C1 segment of cervical spinal cord (tissue), 14 donors: ENCODE measurements around the gene KLK15.

Experiments used
- DNase-seq, 14 donors: peaks; one replicate each; lab custom pipeline; 2025; lab: John Stamatoyannopoulos, UW

KLK15 gene

DNA sequence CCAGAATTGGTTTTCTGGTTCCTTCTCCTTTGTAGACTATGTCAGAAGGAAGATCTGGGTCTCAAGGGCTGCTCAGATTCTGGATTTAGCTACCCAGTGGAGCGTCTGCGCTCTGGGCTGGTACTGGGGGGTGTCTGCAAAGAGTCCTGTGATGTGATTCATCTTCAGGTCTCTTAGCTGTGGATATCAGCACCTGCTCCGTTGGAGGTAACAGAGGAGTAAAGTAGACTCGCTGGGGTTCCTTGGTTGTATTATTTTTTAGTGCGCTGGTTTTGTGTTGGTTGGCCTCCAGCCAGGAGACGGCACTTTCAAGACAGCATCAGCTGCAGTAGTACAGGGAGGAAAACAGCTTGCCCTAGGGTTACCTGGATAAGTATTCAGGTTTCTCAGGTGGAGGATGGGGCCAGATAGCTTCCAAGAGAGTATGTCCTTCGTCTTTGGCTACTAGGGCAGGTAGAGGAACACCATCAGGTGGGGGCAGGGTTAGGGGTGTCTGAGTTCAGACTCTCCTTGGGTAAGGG, 10.4 kb upstream of the KLK15 start:
- no peak for DNase-seq

DNA sequence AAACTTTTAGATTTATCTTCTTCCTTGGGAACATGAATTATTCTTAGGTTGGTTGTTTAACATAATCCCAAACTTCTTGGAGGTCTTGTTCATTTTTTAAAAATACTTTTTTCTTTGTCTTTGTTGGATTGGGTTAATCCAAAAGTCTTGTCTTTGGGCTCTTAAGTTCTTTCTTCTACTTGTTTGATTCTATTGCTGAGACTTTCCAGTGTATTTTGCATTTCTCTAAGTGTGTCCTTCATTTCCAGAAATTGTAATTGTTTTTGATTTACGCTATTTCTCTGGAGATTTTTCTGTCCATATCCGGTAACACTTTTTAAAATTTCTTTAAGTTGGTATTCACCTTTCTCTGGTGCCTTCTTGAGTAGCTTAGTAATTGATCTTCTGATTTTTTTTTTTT, 9.8 kb upstream of the KLK15 start:
- no peak for DNase-seq

DNA sequence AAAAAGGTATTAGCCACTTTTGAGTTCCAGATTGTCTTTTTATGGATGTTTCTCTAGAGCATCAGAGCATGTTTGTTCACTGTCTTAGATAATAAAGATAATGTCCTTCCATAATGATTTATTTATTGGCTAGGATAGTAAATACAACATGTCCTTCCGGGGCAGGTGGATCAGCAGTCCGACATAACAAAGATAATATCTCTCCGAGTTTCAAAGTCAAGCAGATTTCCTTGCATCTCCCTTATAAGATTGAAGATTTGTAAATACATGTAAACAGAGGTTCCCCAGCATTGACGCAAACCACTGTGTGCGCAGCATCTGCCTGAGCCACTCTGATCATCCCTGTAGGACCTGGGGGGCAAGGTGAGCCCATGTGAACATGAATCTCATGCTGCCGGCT, 8.8 kb upstream of the KLK15 start:
- DNase-seq: no peak

DNA sequence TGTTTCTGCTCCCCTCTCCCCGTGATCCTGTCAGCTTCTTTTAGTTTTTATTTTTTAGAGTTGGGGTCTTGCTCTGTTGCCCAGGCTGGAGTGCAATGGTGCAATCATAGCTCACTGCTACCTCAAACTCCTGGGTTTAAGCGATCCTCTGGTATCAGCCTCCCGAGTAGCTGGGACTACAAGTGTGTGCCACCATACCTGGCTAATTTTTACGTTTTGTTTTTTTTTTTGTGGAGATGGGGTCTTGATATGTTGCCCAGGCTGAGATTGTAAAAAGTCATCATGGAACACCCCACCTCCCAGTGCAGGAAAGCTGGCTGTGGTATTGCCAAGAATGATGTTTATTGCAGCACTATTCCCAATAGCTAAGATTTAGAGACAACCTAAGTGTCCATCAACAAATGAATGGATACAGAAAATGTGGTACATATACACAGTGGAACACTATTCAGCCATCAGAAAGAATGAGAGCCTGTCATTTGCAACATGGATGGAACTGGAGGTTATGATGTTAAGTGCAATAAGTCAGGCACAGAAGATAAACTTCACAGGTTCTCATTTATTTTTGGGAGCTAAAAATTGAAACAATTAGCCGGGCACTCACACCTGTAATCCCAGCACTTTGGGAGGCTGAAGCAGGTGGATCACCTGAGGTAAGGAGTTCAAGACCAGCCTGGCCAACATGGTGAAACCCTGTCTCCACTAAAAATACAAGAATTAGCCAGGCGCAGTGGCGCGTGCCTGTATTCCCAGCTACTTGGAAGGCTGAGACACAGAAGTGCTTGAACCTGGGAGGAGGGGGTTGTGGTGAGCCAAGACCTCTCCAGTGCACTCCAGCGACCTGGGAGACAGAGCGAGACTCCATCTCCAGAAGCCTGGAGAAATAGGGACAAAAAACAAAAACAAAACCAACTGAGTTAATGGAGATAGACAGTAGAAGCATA, 6.6 kb upstream of the KLK15 start:
- DNase-seq: no peak

DNA sequence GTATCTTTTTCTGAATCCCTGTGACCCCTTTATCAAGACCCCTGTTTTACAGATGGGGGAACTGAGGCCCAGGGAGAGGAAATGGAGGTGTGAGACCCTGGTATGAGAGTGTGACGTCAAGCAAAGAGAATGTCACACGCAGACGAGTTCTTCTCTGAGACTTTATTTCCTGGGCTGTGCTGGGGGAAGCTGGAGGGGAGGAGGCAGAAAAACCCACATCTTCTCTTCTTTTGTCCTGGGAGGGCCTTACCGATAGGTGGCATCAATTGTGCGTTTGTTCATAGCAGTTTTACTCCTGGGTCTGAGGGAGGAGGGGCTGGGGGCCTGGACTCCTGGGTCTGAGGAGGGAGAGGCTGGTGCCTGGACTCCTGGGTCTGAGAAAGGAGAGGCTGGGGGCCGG, 4.9 kb upstream of the KLK15 start:
- DNase-seq: no peak

DNA sequence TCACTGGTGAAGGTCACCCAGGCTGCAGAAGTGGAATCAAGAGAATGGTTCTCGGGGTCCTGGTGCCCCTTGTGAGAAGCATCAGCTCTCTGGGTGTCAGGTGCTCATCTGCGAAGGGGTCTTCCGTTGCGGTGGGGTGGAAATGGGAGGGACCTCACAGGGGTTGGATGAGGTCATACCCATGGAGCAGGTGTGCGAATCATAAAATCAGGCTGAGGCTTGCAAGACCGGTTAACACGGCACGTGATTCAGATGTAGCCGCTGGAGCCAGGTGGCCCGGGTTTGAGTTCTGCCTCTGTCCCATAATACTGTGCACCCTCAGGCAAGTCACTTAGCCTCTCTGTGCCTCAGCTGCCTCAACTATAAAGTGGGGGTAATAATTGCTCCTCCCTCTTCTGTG, 3.9 kb upstream of the KLK15 start:
- DNase-seq: no peak

DNA sequence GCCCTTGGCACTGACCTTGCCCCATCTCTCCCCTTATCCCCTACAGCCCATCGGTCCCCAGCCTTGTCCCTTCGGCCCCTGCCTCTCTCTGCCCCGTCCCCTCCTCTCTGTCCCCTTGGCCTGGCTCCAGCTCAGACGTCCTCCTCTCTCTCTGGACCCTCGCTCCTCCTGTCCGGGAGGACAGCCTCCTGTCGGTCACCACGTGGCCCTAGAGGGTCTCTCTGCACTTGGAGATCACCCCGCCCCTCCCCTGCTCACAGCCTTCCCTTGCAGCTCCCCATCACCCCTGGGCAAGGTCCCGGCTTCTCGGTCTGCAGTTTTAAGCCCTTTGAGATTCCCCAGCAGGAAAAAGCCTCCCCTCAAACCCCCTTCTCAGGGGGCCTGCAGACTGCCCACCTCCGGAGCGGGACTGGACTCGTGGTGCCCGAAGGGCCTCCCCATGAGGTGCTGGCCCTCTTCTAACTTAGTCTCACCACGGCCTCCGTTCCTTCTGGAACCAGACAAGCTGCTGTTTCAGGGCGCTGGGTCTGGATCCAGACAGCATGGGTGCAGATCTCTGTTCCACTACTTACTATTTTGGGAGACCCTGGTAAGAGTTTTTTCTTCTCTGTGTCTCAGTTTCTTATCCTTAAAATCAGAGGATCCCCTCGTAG, 3.3 kb upstream of the KLK15 start:
- DNase-seq: no peak

DNA sequence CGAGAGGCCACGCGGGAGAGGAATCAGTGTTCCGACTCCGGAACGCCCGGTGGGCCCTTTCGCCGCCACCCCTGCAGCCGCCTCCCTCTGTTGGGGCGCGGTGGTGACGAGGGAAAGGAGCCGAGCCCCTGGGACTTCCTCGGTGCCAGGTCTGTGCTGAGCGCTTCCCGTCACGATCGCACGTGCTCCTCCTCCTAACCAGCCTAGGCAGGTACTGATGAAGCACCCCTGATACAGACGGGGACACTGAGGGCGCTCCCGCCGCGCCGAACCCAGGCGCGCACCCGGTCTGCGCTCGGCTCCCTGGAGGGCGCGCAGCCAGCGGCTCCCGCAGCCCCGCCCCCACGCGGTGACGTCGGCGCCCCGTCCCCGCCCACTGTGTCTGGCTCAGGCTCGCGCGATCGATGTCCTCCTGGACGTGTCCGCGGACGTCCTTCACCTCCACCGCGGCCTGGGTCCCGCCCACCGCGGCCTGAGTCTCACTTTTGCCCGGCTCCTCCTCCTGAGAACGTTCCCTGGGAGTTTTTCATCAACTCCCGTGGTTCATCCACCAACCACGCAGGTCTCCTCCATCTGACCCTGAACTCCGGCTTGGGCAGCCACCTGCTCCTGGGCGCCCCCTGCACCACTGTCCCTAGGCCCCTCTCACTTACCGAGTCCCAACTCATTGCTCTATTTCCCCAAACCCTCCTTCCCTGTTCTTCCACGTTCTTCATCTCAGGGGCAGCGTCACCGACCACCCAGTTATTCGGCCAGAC, 2.6 kb upstream of the KLK15 start:
- DNase-seq: peak in 7 of 14 donors; percentile 1 to 36 (median 7)

DNA sequence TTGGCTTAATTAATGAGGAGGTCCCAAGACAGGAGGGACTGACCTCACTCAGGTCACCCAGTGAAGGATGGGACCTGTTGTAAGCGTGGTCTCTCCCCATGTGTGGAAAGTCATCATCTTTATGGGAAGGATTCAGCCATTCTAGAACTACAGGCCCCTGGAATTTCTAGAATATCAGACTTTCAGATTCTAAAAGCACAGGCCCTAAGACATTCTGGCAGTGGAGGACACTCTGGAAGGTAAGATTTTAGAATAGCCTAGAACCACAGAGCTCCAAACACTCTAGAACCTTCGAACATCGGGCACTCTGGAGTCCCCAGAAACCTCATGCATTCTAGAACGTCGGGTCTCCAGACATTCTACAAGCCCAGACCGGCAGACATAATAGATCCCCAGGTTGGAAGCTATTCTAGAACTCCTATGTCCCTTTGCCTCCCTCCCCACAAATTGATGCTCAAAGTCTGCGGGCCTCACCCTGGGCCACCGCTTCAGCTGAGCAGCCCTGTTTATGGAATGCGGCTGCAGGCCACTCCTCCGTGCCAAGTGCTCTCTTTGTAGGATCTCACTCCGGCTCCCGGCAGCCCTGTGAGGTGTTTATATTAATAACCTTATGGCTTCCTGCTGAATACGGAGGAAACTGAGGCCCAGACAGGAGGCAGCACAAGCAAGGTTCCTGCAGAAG, 1.9 kb upstream of the KLK15 start:
- DNase-seq: no peak

DNA sequence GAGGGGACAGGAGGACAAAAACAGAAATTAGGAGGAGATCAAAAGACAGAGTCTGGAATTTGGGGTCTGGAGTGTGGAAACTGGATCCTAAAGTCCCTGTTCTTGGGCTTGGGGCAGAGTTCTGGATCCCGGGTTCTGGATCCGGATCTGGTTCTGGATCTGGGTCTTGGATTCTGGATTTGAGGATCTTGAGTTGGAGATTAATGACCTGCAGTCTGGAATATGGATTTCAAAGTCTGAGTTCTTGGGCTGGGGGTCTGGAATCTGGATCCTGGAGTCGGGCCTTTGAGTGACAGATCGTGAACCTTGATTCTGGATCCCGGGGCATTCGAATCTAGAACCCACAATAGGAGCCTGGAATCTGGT, 411 bp upstream of the KLK15 start:
- no peak for DNase-seq

DNA sequence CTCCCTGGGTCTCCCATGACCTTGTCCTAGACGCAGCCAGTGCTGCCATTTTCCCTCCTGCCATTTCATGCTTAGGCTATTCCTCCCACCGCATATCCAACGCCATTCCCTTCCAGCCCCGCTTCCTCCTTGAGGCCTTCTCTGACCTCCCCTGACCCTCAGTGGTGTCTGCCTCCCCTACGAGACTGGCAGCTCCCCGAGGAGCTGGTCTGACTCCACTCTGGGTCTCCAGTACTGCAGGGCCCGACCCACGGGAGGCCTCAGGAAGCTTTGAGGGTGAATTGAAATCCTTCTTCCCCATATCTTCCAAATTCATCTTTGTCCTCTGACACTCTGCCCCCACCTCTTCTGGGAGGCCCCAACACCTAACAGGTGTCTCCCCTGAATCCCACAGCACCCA, 708 bp downstream of the KLK15 start:
- no peak for DNase-seq

DNA sequence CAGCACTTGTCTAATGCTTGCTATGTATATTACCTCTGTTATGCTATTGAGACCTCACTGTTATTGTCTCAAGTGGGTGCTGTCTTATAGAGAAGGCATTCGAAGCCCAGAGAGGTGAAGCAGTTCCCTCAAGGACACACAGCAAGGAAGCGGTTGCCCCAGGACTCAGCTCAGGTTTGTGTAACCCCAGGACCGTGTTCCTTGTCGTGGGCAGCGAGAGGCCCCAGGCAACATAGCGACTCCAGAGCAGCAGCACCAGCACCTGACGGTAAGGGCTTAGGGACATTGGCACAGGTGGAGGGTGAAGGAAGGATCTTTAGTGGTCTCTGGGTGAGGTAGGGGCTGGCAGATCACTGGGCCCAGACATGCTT, 2.4 kb downstream of the KLK15 start:
- DNase-seq: no peak

DNA sequence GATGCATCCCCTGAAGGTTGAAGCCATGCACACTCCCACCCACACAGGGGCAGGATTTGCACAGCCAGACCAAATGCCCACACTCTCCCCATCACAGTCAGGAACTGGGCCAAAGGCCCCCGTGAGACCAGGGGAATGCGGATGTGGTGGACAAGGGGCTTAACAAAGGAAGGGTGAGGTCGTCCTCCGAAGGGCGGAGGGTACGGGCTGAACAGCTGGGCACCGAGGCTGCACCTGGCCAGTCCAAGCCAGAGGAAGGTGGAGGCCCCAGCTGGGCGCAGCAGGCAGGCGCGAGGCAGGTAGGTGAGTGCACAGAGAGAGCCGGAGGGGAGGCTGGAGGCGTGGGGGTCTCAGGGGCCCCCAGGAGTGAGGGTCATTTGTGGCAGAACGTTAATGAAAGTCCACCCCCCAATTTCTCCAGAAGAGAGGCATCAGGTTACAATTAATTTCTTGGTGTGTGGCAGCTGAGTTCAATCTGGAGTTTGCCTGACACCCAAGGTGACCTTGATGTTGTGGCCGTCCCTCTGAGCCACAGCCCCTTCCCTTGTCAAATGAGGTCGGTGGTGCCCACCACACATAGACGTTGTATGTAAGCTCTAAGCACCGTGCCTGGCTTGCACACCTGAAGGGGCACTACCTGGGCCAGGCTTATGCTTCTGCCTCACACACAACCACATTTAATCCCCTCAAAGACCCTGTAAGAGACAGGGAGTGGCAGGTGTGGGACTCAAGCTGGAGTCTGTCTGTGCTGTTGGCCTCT, 2.9 kb downstream of the KLK15 start:
- no peak for DNase-seq

DNA sequence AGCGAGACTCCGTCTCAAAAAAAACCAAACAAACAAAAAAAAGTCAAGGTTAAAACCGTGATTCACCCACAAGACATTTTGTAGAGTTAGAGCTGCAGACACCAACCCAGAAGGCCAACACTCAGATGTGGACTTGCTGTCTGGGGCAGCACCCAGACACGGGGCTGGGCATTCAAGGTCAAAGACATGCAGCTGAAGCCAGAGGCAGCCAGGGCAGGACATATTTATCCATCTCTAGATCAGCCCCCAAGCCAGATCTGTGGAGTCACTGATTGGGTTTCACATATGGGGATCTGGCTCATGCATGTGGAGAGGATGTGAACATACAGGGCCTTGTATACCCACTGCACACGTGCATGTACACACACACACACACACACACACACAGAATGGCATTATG, 3.6 kb downstream of the KLK15 start:
- no peak for DNase-seq

DNA sequence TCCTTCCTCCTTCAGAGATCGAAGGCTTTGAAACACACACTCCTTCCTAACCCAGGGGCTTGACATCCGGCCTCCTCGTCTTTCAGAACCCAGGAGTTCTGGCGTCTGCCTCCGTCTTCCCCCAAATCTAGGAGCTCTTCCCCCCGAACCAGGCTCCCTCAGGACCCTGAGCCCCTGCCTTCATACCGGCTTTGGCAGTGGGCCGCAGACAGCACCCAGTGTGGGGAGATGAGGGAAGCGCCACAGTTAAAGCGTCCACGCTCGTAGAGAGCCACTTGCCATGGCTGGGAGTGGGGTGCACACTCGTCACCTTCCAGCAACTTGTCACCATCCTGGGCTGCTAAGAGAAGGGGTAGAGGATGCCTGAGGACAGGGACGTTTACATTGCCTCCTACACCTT, 5.9 kb downstream of the KLK15 start:
- DNase-seq: no peak

DNA sequence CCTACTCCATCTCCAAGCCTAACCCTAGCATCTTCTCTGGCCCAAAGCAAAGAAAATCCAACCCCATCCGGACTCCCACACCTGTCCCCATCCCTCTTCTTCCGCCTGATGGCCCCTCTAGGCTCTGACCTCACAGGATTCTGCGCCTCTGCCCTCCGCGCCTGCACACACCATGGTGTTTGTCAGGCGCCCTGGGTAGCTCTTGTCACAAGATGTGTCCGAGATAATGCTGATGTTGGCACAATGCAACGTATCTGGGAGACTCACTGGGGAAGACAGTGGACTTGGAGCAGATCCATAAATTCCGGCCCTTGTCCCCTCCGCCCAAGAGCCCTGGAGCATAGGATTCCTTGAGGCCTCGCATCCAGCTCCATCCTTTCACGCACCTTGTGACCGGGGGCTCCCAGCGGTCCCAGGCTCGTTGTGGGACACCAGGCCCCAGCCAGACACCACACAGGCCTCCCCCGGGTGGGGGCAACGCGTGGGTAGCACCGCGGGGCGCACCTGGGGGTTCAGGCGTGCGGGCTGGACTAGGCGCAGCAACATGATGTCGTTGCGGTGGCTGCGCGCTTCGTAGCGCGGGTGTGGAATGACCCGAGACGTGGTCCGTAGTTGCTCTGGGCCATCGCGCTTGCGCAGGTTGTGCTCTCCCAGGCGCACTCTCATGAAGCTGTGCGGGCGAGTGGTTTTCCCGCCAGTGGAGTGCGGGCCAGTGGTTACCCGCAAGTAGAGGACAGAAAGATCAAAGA, 6.7 kb downstream of the KLK15 start:
- DNase-seq: no peak

DNA sequence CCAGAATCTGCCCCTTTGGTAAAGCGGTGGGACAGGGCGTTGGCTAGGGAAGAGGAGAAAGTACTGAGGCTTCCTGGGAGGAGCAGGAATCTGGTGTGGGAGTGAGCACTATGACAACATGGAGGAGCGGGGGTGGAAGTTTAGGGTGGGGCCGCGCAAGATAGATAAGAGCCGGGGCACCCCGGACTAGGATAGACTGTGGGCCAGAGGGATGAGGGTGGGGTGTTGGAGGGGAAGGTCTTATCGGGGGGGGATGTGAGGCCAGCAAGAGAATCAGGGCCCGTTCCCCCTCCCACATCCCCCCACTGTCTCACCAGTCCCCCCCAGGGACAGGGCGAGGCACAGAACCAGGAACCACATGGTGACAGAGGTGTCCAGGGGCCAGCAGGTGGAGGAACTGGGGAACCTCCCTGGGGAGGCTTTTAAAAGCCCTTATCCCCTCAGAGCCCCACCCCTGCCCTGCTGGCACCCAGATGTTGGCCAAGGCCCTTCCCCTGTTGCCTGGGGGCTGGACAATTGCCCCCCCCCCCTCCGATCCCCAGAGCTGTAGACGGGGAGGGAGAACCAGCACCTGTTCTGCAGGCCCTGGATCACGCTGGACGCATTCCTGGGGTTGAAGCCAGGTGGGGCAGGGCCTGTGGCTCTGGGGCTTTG, 9.9 kb downstream of the KLK15 start, which contains the start of gene KLK1:
Gene KLK1, minus strand, starts transcription at position 399 of the 654 bp plus-strand sequence. Its CDS starts 39 bp downstream, at position 360.
- DNase-seq: no peak

DNA sequence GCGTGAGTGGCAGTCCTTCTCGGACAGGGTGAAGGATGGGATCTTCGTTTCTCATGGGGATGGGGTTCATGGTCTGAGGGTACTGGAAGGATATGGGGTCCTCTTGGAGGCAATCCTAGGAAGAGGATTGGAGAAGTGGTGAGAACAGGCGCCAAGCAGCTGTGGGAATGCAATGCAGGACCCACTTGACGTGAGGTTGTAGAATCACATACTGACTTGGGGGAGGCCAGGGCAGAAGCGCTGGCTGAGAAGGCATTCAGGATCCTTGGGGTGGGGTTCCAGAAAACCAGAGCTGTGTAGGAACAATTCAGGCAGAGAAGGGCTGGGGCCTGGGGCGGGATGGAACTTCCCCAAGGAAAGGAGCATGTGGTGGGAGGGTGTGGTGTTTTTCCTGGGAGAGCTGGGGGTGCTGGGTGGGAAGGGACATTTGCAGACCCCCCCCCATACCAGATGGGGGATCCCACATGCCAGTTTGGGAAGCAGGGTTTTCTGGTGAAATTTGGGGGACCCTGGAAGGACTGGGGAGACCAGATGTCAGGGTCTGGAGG, 10.6 kb downstream of the KLK15 start:
- DNase-seq: no peak

DNA sequence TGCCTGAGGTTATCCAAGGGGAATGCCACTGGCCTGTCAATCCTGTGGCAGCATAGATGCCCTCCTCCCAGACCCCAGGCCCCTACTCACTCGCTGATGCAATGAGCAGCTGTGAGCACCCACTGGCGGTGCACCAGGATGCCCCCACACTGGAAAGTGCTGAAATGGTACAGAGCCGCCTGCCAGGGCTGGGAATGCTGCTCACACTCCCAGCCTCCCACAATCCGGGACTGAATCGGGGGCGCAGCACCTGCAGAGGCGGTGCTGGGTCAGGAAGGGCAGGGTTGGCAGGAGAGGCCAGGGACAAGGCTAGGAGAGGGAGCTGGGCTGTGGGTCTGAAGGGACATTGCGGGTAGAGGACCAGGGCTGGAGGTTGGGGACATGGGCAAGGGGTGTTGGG, 11.8 kb downstream of the KLK15 start:
- DNase-seq: no peak
